Activated CD4-positive, CD25-positive, alpha-beta regulatory T cell (primary cell): ENCODE measurements around the gene IGFBP2.

Experiments used
- DNase-seq, 4 experiments: peaks; one replicate each; lab custom pipeline; 2025; lab: John Stamatoyannopoulos, UW

Gene IGFBP2

GRCh38 chr2:216615298-216616082 lies 17.7 kb upstream of the IGFBP2 start:
- DNase-seq = no peak

GRCh38 chr2:216616083-216616678 lies 17.0 kb upstream of the IGFBP2 start:
- no peak for DNase-seq

- DNase-seq = no peak
These were observed 15.9 kb upstream of the IGFBP2 start for GRCh38 chr2:216617159-216617815.

GRCh38 chr2:216618785-216619184 lies 14.4 kb upstream of the IGFBP2 start:
- no peak for DNase-seq

- no peak for DNase-seq
These were observed 13.5 kb upstream of the IGFBP2 start for GRCh38 chr2:216619411-216620393.

GRCh38 chr2:216620786-216621185 lies 12.4 kb upstream of the IGFBP2 start:
- DNase-seq = no peak

- no peak for DNase-seq
These were observed 11.9 kb upstream of the IGFBP2 start for GRCh38 chr2:216621292-216621691.

- no peak for DNase-seq
These were observed 10.7 kb upstream of the IGFBP2 start for GRCh38 chr2:216622526-216622925.

- DNase-seq = no peak
These were observed 9.0 kb upstream of the IGFBP2 start for GRCh38 chr2:216624251-216624650.

- DNase-seq = no peak
These were observed 6.9 kb upstream of the IGFBP2 start for GRCh38 chr2:216626168-216626874.

GRCh38 chr2:216626875-216627245 lies 6.4 kb upstream of the IGFBP2 start:
- DNase-seq = no peak

GRCh38 chr2:216629784-216630183 lies 3.4 kb upstream of the IGFBP2 start:
- no peak for DNase-seq

GRCh38 chr2:216632346-216632951 lies 771 bp upstream of the IGFBP2 start:
- no peak for DNase-seq

- no peak for DNase-seq
These were observed 573 bp downstream of the IGFBP2 start for GRCh38 chr2:216633616-216634369.

GRCh38 chr2:216634370-216635148 lies 1.3 kb downstream of the IGFBP2 start:
- no peak for DNase-seq

GRCh38 chr2:216635171-216635570 lies 2.0 kb downstream of the IGFBP2 start:
- no peak for DNase-seq

GRCh38 chr2:216635701-216636550 lies 2.7 kb downstream of the IGFBP2 start:
- DNase-seq = no peak
